Adrenal gland (tissue), 12 donors: ENCODE results near the gene ACTR6. TPM values are rescaled to one million over a fixed set of nuclear protein-coding genes. Genes with fewer than 3 reads are reported as not detected.

ENCODE experiments used
- DNase-seq, 7 donors: peaks; one replicate each; pipeline ENCODE4 v3.0.0-alpha.2; 2019 to 2020
- H3K27ac ChIP-seq, 5 donors: fragments of 200-600 bp; sonication (generic) in 4 of 5; 1 replicate in 3 of 5; 2 replicates in 2 of 5; pipeline versions ENCODE4 v1.5.1 to v1.8.0; 2016 to 2020; ENCODE audit warnings: mild to moderate bottlenecking in 1 of 5
- H3K27me3 ChIP-seq: fragments of 200-600 bp; 2 replicates; pipeline ENCODE4 v1.8.0; 2021
- H3K36me3 ChIP-seq, 2 donors: fragments of 200-600 bp; replicated peaks in 1 of 2; 1 replicate in 1 of 2; 2 replicates in 1 of 2; pipeline versions ENCODE4 v1.5.1 to v1.8.0; 2018 to 2022
- H3K4me1 ChIP-seq, 2 donors: fragments of 200-600 bp; replicated peaks in 1 of 2; 1 replicate in 1 of 2; 2 replicates in 1 of 2; pipeline versions ENCODE4 v1.5.1 to v1.8.0; 2018 to 2021
- H3K4me3 ChIP-seq, 4 donors: fragments of 200-600 bp; sonication (generic) in 3 of 4; one replicate each; pipeline ENCODE4 v1.5.1; 2016 to 2018
- H3K9me3 ChIP-seq, 3 donors: fragments of 200-600 bp; sonication (generic) in 1 of 3; replicated peaks in 1 of 3; 1 replicate in 2 of 3; 2 replicates in 1 of 3; pipeline versions ENCODE4 v1.5.1 to v1.8.0; 2016 to 2021
- CTCF ChIP-seq, 6 experiments: fragments of 450-650 bp in 4 of 6; fragments of 200-600 bp in 2 of 6; sonication (generic) in 1 of 6; IDR thresholded peaks; 1 replicate in 5 of 6; 2 replicates in 1 of 6; pipeline versions ENCODE4 v1.5.1 to v1.8.0; 2016 to 2021; ENCODE audit warnings: antibody characterized with exemption in 6 of 6, mild to moderate bottlenecking in 2 of 6, moderate library complexity in 1 of 6
- POLR2A ChIP-seq, 2 donors: fragments of 450-650 bp; IDR thresholded peaks; one replicate each; pipeline ENCODE4 v1.6.1; 2017; ENCODE audit warnings: antibody characterized with exemption in 2 of 2, mild to moderate bottlenecking in 2 of 2, moderate library complexity in 1 of 2
- WGBS, 4 donors: extraction: QIAGEN DNeasy Blood & Tissue Kit in 2 of 4; methylation state at CpG; one replicate each; pipeline versions ENCODE4 v1.1.5 to v1.1.7; 2013 to 2017; 5-methylcytosine and 5-hydroxymethylcytosine counted together
- intact Hi-C, 2 donors: fragments of 100-400 bp; cut with DNase I; formaldehyde crosslinking; loops; one replicate each; pipeline versions ENCODE4 v1.14.1 to v1.15.0; 2022 to 2023
- polyA plus RNA-seq, 3 donors: library from polyadenylated mRNA; stranded (reverse); fragments of 200-250 nt in 2 of 3; fragments of 350-450 nt in 1 of 3; fragmentation: Illumina TruSeq in 1 of 3; extraction: RNeasy Lipid Tissue Mini Kit (QIAGEN cat#74804) in 1 of 3; gene quantifications; one replicate each; pipeline ENCODE4 v1.2.3, GENCODE V29; 2013 to 2014
- total RNA-seq, 9 donors: library from RNA; depleted of rRNA in 4 of 9; stranded (reverse); fragments of >200 nt in 4 of 9; fragments of 120-200 nt in 1 of 9; fragmentation: NEBNext Ultra II Directional in 1 of 9; extraction: Animal tissue kit (Norgen Biotek cat#: 25700) in 1 of 9; gene quantifications; one replicate each; pipeline versions ENCODE4 v1.1.0 to v1.2.4, GENCODE V29; 2013 to 2023
- donor health status: healthy with polysubstance abuse.
- donor health status: Bipolar disorder and iron deficiency.
- donor health status: DM: yes; HTN: yes; CAD: no.
- donor health status: DM: no; HTN: no; CAD: no.
- donor health status: DM: no; HTN: no; CAD: no.
- donor health status: DM: yes; HTN: yes; CAD: no.

The ACTR6 gene
- total and polyA plus RNA-seq, 12 donors: 5.4 to 30.1 (median 23.3) TPM

- intact Hi-C loops: no loop called here
- 86 to 95% (median 91%) methylated on average over 5 of the region's 5 CpGs for WGBS, 4 donors
- Histone ChIP-seq H3K27me3 (no peaks in the 10 kb centered on the region), H3K27ac (no peak overlapping the region), H3K36me3 (no peaks in the 10 kb centered on the region), H3K4me1 (no peaks in the 10 kb centered on the region), H3K9me3 (no peaks in the 10 kb centered on the region), H3K4me3 (no peak overlapping the region)
- TF ChIP-seq CTCF (IDR thresholded peaks at IDR 0.05) (no peak), POLR2A (IDR thresholded peaks at IDR 0.05) (no peak)
- DNase-seq: no peak
Observed at GRCh38 chr12:100243137-100243536, 42.5 kb downstream of the ACTR6 start.

GRCh38 chr12:100247765-100248164 lies 47.1 kb downstream of the ACTR6 start:
- Histone ChIP-seq H3K9me3 (no peaks in the 10 kb centered on the region), H3K4me3 (no peak overlapping the region)

GRCh38 chr12:100248886-100249285 lies 48.3 kb downstream of the ACTR6 start:
- H3K36me3 ChIP-seq: no peaks in the 10 kb centered on the region

More at GRCh38 chr12:100247765-100248164, 47.1 kb downstream of the ACTR6 start:
- DNase-seq: no peak
- Histone ChIP-seq H3K36me3 (no peaks in the 10 kb centered on the region), H3K27ac (no peak overlapping the region), H3K4me1 (no peaks in the 10 kb centered on the region), H3K27me3 (no peaks in the 10 kb centered on the region)
- WGBS, 4 donors: 89 to 95% (median 93%) methylated on average over 4 of the region's 4 CpGs
- TF ChIP-seq POLR2A (IDR thresholded peaks at IDR 0.05) (no peak), CTCF (IDR thresholded peaks at IDR 0.05) (no peak)
- intact Hi-C loops: no loop called here

GRCh38 chr12:100249941-100250340 lies 49.3 kb downstream of the ACTR6 start:
- intact Hi-C loops: no loop called here
- no peak overlapping the region for H3K27ac ChIP-seq
- H3K4me3 ChIP-seq: no peak overlapping the region
- WGBS, 4 donors: 86 to 90% (median 88%) methylated on average over 7 of the region's 7 CpGs
- H3K36me3 ChIP-seq: no peaks in the 10 kb centered on the region
- no peaks in the 10 kb centered on the region for H3K9me3 ChIP-seq
- TF ChIP-seq POLR2A (IDR thresholded peaks at IDR 0.05): no peak
- TF ChIP-seq CTCF (IDR thresholded peaks at IDR 0.05): no peak
- no peaks in the 10 kb centered on the region for H3K27me3 ChIP-seq
- no peaks in the 10 kb centered on the region for H3K4me1 ChIP-seq
- DNase-seq: no peak

More at GRCh38 chr12:100248886-100249285, 48.3 kb downstream of the ACTR6 start:
- intact Hi-C loops: no loop called here
- DNase-seq: no peak
- H3K27me3 ChIP-seq: no peaks in the 10 kb centered on the region
- no peak overlapping the region for H3K4me3 ChIP-seq
- no peaks in the 10 kb centered on the region for H3K9me3 ChIP-seq
- no peaks in the 10 kb centered on the region for H3K4me1 ChIP-seq
- no peak overlapping the region for H3K27ac ChIP-seq
- TF ChIP-seq CTCF (IDR thresholded peaks at IDR 0.05) (no peak), POLR2A (IDR thresholded peaks at IDR 0.05) (no peak)
